ENCODE data around the gene CNTFR. TPM values are rescaled to one million over a fixed set of nuclear protein-coding genes. Genes with fewer than 3 reads are reported as not detected.
A peak's percentile ranks its signal among the peaks of the same experiment; 100 is the strongest.

The CNTFR gene
- total and polyA plus RNA-seq, 2 donors (not counting 1 experiment from before 2014, with no cell fraction given), result not detected

DNA sequence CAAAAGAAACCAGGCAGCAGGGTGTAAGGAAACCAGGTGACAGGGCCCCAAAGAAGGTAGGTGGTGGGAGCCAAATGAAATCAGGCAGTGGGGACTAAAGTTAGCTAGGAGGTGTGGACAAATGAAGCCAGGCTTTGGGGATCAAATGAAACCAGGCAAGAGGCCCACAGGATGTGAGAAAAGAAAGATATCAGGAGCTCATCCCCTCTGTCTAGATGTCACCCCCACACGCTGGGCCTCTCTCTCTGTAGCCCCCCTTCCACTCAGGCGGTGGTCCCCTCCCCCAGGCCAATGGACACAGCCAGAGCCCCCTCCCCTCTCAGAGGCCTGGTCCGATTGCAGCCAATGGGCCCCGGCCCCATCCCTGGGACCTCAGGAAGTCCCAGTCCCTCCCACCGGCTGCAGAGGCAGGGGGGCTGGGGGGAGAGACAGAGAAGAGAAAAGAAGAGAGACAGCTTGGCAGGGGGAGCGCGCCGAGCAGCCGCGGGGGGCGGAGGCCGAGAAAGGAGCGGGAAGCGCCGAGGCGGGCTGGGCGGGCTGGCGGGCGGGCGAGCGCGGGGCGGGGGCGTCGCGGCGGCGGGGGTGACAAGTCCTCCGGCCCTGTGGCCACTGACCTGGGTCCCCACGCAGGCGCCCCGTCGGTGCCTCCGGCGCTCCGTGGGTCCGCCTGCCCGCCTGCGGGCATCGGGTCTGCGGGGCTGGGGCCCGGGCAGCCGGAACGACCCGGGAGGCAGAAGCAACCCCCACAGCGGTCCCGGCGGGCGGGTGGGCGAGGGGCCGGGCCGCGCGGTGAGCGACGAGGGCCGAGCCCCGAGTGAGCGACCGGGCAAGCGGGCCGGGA, 11.9 kb downstream of the CNTFR start:
- Mint-ChIP-seq H3K9me3 (ENCODE audit: insufficient read depth) (no peaks in the 10 kb centered on the region), H3K4me1 (peaks cover 12% of the 10 kb centered on the region), H3K27me3 (peaks cover 75% of the 10 kb centered on the region), H3K27ac (no peak overlapping the region), H3K4me3 (peak overlapping the region; percentile 54)
- WGBS (ENCODE audit: insufficient coverage), result 4% methylated on average over 56 of the region's 62 CpGs
- peak overlapping the region; percentile 63 for H3K4me2 ChIP-seq (replicated peaks; ENCODE audit: low read depth, low read length, poor library complexity, severe bottlenecking)
- H3K9me3 ChIP-seq (ENCODE audit: control extremely low read depth in 1 of 3, control insufficient read depth in 2 of 3, insufficient read depth in 1 of 3, low read length in 2 of 3), result peaks cover 0 to 12% (median 0%) of the 10 kb centered on the region in 3 donors
- ATAC-seq (ENCODE audit: low read depth) (no peak), DNase-seq (no peak)
- ChIA-PET POLR2A (no interaction called here), CTCF (no interaction called here)
- H3K4me1 ChIP-seq (ENCODE audit: control insufficient read depth in 2 of 2, insufficient read depth in 2 of 2, low read length in 2 of 2), result peaks cover 7 to 15% of the 10 kb centered on the region in 2 donors
- no peaks in the 10 kb centered on the region for H3K36me3 ChIP-seq (replicated peaks in 1 of 2; ENCODE audit: control extremely low read depth in 1 of 2, control insufficient read depth in 1 of 2, extremely low read depth in 1 of 2, insufficient read depth in 2 of 2, low read length in 1 of 2)
- no peak overlapping the region for H3K27ac ChIP-seq (ENCODE audit: low read length in 2 of 2)
- H2AFZ ChIP-seq (ENCODE audit: insufficient read depth, low read depth, low read length, poor library complexity, severe bottlenecking), result peak overlapping the region; percentile 5
- H3K4me3 ChIP-seq (ENCODE audit: control extremely low read depth in 1 of 5, extremely low read depth in 1 of 5, insufficient read depth in 1 of 5, low read depth in 2 of 5, low read length in 4 of 5), result peak overlapping the region in 1 of 5 experiments; percentile 7
- H3K9ac ChIP-seq (ENCODE audit: low read length), result no peak overlapping the region
- peaks cover 0 to 74% (median 28%) of the 10 kb centered on the region in 4 experiments for H3K27me3 ChIP-seq (replicated peaks in 1 of 4; ENCODE audit: control extremely low read depth in 1 of 4, control insufficient read depth in 3 of 4, insufficient read depth in 4 of 4, low read length in 3 of 4)
- intact Hi-C loops (cut with micrococcal nuclease), result no loop called here
- no peaks in the 10 kb centered on the region for H4K20me1 ChIP-seq (ENCODE audit: control insufficient read depth, insufficient read depth, low read length, poor library complexity, severe bottlenecking)
- H3K79me2 ChIP-seq (ENCODE audit: control insufficient read depth, insufficient read depth, low read length), result no peaks in the 10 kb centered on the region
- TF ChIP-seq, protein P1, sequence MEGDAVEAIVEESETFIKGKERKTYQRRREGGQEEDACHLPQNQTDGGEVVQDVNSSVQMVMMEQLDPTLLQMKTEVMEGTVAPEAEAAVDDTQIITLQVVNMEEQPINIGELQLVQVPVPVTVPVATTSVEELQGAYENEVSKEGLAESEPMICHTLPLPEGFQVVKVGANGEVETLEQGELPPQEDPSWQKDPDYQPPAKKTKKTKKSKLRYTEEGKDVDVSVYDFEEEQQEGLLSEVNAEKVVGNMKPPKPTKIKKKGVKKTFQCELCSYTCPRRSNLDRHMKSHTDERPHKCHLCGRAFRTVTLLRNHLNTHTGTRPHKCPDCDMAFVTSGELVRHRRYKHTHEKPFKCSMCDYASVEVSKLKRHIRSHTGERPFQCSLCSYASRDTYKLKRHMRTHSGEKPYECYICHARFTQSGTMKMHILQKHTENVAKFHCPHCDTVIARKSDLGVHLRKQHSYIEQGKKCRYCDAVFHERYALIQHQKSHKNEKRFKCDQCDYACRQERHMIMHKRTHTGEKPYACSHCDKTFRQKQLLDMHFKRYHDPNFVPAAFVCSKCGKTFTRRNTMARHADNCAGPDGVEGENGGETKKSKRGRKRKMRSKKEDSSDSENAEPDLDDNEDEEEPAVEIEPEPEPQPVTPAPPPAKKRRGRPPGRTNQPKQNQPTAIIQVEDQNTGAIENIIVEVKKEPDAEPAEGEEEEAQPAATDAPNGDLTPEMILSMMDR (IDR thresholded peaks at IDR 0.05), result no peak
- TF ChIP-seq EZH2 (IDR thresholded peaks at IDR 0.05; ENCODE audit: borderline replicate concordance, insufficient read depth, low read depth, low read length, poor library complexity, severe bottlenecking), result no peak

Measured in B cell (primary cell).